Stomach (tissue), 9 donors: ENCODE data around the gene ABR. TPM values are rescaled to one million over a fixed set of nuclear protein-coding genes. Genes with fewer than 3 reads are reported as not detected.
"Not testable (repeated sequence)": the region's sequence is repeated elsewhere in the genome, so short reads cannot be mapped to it uniquely, and the experiment has no call there.

Source experiments
- DNase-seq, 2 donors: peaks; one replicate each; pipeline versions ENCODE4 v3.0.0 to v3.0.0-alpha.2; 2013 to 2019
- H3K27ac ChIP-seq, 5 donors: fragments of 200-600 bp in 4 of 5; sonication (generic) in 4 of 5; one replicate each; pipeline ENCODE4 v1.5.1; 2013 to 2019; ENCODE audit warnings: mild to moderate bottlenecking in 1 of 5, moderate library complexity in 1 of 5
- H3K27me3 ChIP-seq, 3 donors: fragments of 200-600 bp; sonication (generic); one replicate each; pipeline ENCODE4 v1.5.1; 2017 to 2019; ENCODE audit warnings: mixed run types in 1 of 3
- H3K36me3 ChIP-seq, 4 donors: fragments of 200-600 bp; sonication (generic); 1 replicate in 3 of 4; 2 replicates in 1 of 4; pipeline ENCODE4 v1.5.1; 2016 to 2019
- H3K4me1 ChIP-seq, 4 donors: fragments of 200-600 bp; sonication (generic); one replicate each; pipeline ENCODE4 v1.5.1; 2016 to 2019
- H3K4me3 ChIP-seq, 4 donors: fragments of 200-600 bp; sonication (generic) in 3 of 4; one replicate each; pipeline ENCODE4 v1.5.1; 2016 to 2019; ENCODE audit warnings: mild to moderate bottlenecking in 1 of 4
- H3K9me3 ChIP-seq, 4 donors: fragments of 200-600 bp; sonication (generic); one replicate each; pipeline ENCODE4 v1.5.1; 2016 to 2019
- CTCF ChIP-seq, 7 experiments: fragments of 450-650 bp in 4 of 7; fragments of 200-600 bp in 3 of 7; sonication (generic) in 3 of 7; IDR thresholded peaks; one replicate each; pipeline ENCODE4 v1.5.1; 2016 to 2019; ENCODE audit warnings: antibody characterized with exemption in 7 of 7, control low read depth in 2 of 7, mild to moderate bottlenecking in 1 of 7
- EP300 ChIP-seq: sonication (generic); formaldehyde crosslinking; IDR thresholded peaks from one replicate; pipeline ENCODE4 v1.6.1; 2017; ENCODE audit warnings: antibody characterized with exemption
- POLR2A ChIP-seq, 4 donors: fragments of 450-650 bp; IDR thresholded peaks; one replicate each; pipeline ENCODE4 v1.6.1; 2016; ENCODE audit warnings: antibody characterized with exemption in 4 of 4, control low read depth in 2 of 4, mild to moderate bottlenecking in 1 of 4, moderate library complexity in 1 of 4
- POLR2AphosphoS5 ChIP-seq, 3 donors: sonication (generic); formaldehyde crosslinking; IDR thresholded peaks; one replicate each; pipeline ENCODE4 v1.6.1; 2016; ENCODE audit warnings: antibody characterized with exemption in 3 of 3
- WGBS, 5 donors: extraction: QIAGEN DNeasy Blood & Tissue Kit in 3 of 5; methylation state at CpG; one replicate each; pipeline versions ENCODE4 v1.1.5 to v1.1.7; 2013 to 2018; 5-methylcytosine and 5-hydroxymethylcytosine counted together
- intact Hi-C: fragments of 100-400 bp; cut with DNase I; formaldehyde crosslinking; loops from one replicate; pipeline ENCODE4 v1.15.1; 2023; ENCODE audit warnings: low total_unique reads
- polyA plus RNA-seq, 3 donors: library from polyadenylated mRNA; stranded (reverse); fragments of 200-250 nt; gene quantifications; one replicate each; pipeline ENCODE4 v1.2.3, GENCODE V29; 2013
- total RNA-seq, 5 donors: library from RNA; depleted of rRNA; stranded (reverse); fragments of >200 nt; gene quantifications; one replicate each; pipeline versions ENCODE4 v1.1.0 to v1.2.3, GENCODE V29; 2014 to 2016
- donor health status: healthy with polysubstance abuse.
- donor health status: Bipolar disorder and iron deficiency.
- donor health status: healthy.

Gene ABR
- total and polyA plus RNA-seq, 8 donors, result 28.3 to 1,523 (median 73.4) TPM

GRCh38 chr17:1099242-1099641, 80.5 kb downstream of the ABR start:
- peaks cover 6 to 46% (median 37%) of the 10 kb centered on the region in 4 donors for H3K36me3 ChIP-seq
- H3K4me1 ChIP-seq, result peaks cover 30 to 67% (median 46%) of the 10 kb centered on the region in 4 donors
- intact Hi-C loops, result no loop called here
- no peak overlapping the region for H3K4me3 ChIP-seq
- H3K27me3 ChIP-seq, result no peaks in the 10 kb centered on the region
- TF ChIP-seq POLR2AphosphoS5 (IDR thresholded peaks at IDR 0.05), result no peak
- no peak for TF ChIP-seq CTCF (IDR thresholded peaks at IDR 0.05)
- no peak for TF ChIP-seq POLR2A (IDR thresholded peaks at IDR 0.05)
- TF ChIP-seq EP300, result no peak
- no peak for DNase-seq
- no peaks in the 10 kb centered on the region for H3K9me3 ChIP-seq
- 93 to 97% (median 95%) methylated on average over 9 of the region's 9 CpGs for whole genome bisulfite sequencing, 5 donors
- H3K27ac ChIP-seq, result no peak overlapping the region

- H3K9me3 ChIP-seq, intact Hi-C loops, H3K27me3 ChIP-seq, H3K4me3 ChIP-seq: not testable (repeated sequence)
- Histone ChIP-seq H3K4me1 (peaks cover 23 to 56% (median 39%) of the 10 kb centered on the region in 4 donors), H3K36me3 (peaks cover 9 to 53% (median 47%) of the 10 kb centered on the region in 4 donors), H3K27ac (peak overlapping the region in 4 of 5 donors; percentile 34 to 89 (median 64))
- peak in 1 of 2 donors; percentile 44 for DNase-seq
- WGBS, 5 donors, result 82 to 85% (median 83%) methylated on average over 19 of the region's 19 CpGs
- peak in 1 of 3 donors; percentile 45 for TF ChIP-seq POLR2AphosphoS5 (IDR thresholded peaks at IDR 0.05)
Measured at GRCh38 chr17:1097972-1098744, 81.6 kb downstream of the ABR start.

- Histone ChIP-seq H3K27ac (peak overlapping the region; percentile 73 to 89 (median 78)), H3K27me3 (no peaks in the 10 kb centered on the region), H3K4me3 (no peak overlapping the region), H3K4me1 (peaks cover 30 to 70% (median 53%) of the 10 kb centered on the region in 4 donors), H3K9me3 (no peaks in the 10 kb centered on the region), H3K36me3 (peaks cover 16 to 66% (median 62%) of the 10 kb centered on the region in 4 donors)
- TF ChIP-seq EP300, result no peak
- TF ChIP-seq POLR2AphosphoS5 (IDR thresholded peaks at IDR 0.05), result peak in 2 of 3 donors; percentile 45 to 66
- 23 to 46% (median 34%) methylated on average over 9 of the region's 9 CpGs for WGBS, 5 donors
- intact Hi-C loops, result no loop called here
- DNase-seq, result peak; percentile 67 to 80
Measured at GRCh38 chr17:1096215-1096614, 83.6 kb downstream of the ABR start.

- Histone ChIP-seq H3K27me3 (no peaks in the 10 kb centered on the region), H3K9me3 (no peaks in the 10 kb centered on the region), H3K27ac (peak overlapping the region; percentile 73 to 89 (median 78)), H3K4me1 (peaks cover 30 to 74% (median 56%) of the 10 kb centered on the region in 4 donors), H3K4me3 (no peak overlapping the region), H3K36me3 (peaks cover 16 to 70% (median 66%) of the 10 kb centered on the region in 4 donors)
- whole genome bisulfite sequencing, 5 donors, result 27 to 59% (median 39%) methylated on average over 8 of the region's 8 CpGs
- DNase-seq, result peak in 1 of 2 donors; percentile 48
- TF ChIP-seq POLR2A (IDR thresholded peaks at IDR 0.05) (no peak), EP300 (no peak), CTCF (IDR thresholded peaks at IDR 0.05) (no peak), POLR2AphosphoS5 (IDR thresholded peaks at IDR 0.05) (no peak)
- intact Hi-C loops, result no loop called here
Measured at GRCh38 chr17:1095853-1096173, 84.0 kb downstream of the ABR start.

GRCh38 chr17:1095090-1095852, 84.5 kb downstream of the ABR start:
- Histone ChIP-seq H3K4me1 (peaks cover 36 to 79% (median 62%) of the 10 kb centered on the region in 4 donors), H3K36me3 (peaks cover 16 to 70% (median 67%) of the 10 kb centered on the region in 4 donors), H3K4me3 (no peak overlapping the region), H3K27ac (peak overlapping the region; percentile 73 to 89 (median 78)), H3K27me3 (no peaks in the 10 kb centered on the region), H3K9me3 (no peaks in the 10 kb centered on the region)
- intact Hi-C loops, result no loop called here
- TF ChIP-seq CTCF (IDR thresholded peaks at IDR 0.05) (no peak), POLR2A (IDR thresholded peaks at IDR 0.05) (no peak), EP300 (no peak), POLR2AphosphoS5 (IDR thresholded peaks at IDR 0.05) (no peak)
- peak in 1 of 2 donors; percentile 55 for DNase-seq
- WGBS, 5 donors, result 63 to 73% (median 67%) methylated on average over 27 to 31 of the region's 31 CpGs
